Vagina (tissue), 2 donors: Measurements from ENCODE around the gene SNX1.

Experiments
- POLR2A ChIP-seq, 2 donors: fragments of 450-650 bp; IDR thresholded peaks; one replicate each; pipeline ENCODE4 v1.6.1; 2017; ENCODE audit warnings: antibody characterized with exemption in 2 of 2, mild to moderate bottlenecking in 2 of 2, moderate library complexity in 2 of 2
- POLR2AphosphoS5 ChIP-seq, 2 donors: sonication (generic); formaldehyde crosslinking; IDR thresholded peaks; one replicate each; pipeline ENCODE4 v1.9.0; 2017; ENCODE audit warnings: antibody characterized with exemption in 2 of 2, mild to moderate bottlenecking in 2 of 2, low read depth in 1 of 2; ENCODE audit not compliant: insufficient read depth in 1 of 2
- TF ChIP-seq, protein P1 (sequence below), 3 experiments: fragments of 450-650 bp in 2 of 3; fragments of 200-600 bp in 1 of 3; sonication (generic) in 1 of 3; IDR thresholded peaks; one replicate each; pipeline ENCODE4 v1.5.1; 2017 to 2019; ENCODE audit warnings: antibody characterized with exemption in 3 of 3, mild to moderate bottlenecking in 2 of 3, moderate library complexity in 2 of 3

DNA sequence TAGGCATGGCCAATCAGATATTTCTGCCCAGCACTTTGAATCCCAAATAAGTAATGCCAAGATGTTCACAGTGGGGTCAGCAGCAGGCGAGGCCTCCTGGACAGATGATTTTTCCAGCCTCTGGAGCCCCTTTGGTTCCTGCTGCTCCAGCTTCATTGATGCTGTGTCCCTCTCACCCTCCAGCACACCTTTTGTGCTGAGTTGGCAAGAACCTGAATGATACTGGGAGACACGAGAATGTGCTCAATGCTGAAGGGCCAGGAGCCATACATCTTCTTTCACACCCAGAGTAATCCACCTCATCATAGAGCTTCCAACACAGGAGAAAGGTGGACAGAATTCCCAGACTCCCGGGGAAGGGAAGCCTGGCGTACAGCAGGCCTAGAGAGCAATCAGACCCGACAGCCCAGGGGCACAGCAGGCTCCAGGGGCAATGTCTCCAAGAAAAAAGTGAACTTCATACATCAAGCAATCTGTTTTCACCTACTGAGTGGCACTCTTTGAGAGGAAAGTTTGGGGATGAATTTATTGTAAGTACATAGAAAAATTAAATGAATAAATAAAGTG, 42.8 kb upstream of the SNX1 start:
- TF ChIP-seq, protein P1, sequence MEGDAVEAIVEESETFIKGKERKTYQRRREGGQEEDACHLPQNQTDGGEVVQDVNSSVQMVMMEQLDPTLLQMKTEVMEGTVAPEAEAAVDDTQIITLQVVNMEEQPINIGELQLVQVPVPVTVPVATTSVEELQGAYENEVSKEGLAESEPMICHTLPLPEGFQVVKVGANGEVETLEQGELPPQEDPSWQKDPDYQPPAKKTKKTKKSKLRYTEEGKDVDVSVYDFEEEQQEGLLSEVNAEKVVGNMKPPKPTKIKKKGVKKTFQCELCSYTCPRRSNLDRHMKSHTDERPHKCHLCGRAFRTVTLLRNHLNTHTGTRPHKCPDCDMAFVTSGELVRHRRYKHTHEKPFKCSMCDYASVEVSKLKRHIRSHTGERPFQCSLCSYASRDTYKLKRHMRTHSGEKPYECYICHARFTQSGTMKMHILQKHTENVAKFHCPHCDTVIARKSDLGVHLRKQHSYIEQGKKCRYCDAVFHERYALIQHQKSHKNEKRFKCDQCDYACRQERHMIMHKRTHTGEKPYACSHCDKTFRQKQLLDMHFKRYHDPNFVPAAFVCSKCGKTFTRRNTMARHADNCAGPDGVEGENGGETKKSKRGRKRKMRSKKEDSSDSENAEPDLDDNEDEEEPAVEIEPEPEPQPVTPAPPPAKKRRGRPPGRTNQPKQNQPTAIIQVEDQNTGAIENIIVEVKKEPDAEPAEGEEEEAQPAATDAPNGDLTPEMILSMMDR (IDR thresholded peaks at IDR 0.05): no peak
- TF ChIP-seq POLR2AphosphoS5 (IDR thresholded peaks at IDR 0.05; ENCODE audit: insufficient read depth in 1 of 2, low read depth in 1 of 2): no peak
- no peak for TF ChIP-seq POLR2A (IDR thresholded peaks at IDR 0.05)
